Eye (tissue), 1 donor: ENCODE data around the gene ZNF516.
"Not testable (repeated sequence)": the region's sequence is repeated elsewhere in the genome, so short reads cannot be mapped to it uniquely, and the experiment has no call there.

ENCODE experiments used
- DNase-seq: peaks from one replicate; pipeline ENCODE4 v3.0.0-alpha.2; 2015

ZNF516 gene

GRCh38 chr18:76490670-76491472 lies 4.2 kb downstream of the ZNF516 start:
- peak; percentile 77 for DNase-seq

GRCh38 chr18:76490033-76490432 lies 5.0 kb downstream of the ZNF516 start:
- peak; percentile 52 for DNase-seq

DNA sequence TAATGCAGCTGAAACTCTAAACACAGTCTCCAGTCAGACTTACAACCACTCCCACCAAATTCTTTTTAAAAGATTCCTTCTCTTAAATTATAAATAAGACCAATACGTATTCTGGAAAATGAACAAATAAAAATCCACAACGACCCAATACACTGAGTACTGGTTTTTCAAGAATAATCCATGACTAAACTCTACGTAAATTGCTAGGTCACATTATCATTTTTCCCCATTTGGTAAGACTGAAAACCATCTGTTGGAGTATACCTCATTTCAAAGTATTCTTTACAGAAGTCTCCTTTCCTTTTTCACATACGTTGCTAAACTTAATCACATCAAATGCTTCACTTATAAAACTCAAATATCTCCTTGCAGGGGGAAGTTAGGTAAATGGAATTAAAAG lies 6.0 kb downstream of the ZNF516 start:
- peak; percentile 40 for DNase-seq

- DNase-seq: peak; percentile 33
Measured at GRCh38 chr18:76488190-76488589, 6.9 kb downstream of the ZNF516 start.

GRCh38 chr18:76487782-76488181 lies 7.3 kb downstream of the ZNF516 start:
- DNase-seq: peak; percentile 74

DNA sequence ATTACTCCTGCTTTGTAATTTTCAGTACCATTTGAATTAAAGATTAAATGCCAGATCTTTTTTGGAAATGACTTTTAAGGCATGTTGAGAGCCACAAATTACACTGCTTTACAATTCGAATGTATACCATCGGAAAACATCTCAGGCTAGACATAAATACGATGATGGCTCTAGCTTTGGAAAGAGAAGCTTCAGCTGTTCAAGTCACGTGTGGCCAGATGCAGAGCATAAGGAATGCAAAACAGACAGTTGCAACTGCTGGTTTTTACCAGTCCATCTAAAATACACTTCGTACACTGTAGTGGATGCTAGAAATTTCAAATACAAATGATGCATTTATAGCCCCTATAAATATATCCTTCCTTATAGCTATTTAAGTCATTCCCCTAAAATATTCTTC lies 8.0 kb downstream of the ZNF516 start:
- peak; percentile 53 for DNase-seq

DNA sequence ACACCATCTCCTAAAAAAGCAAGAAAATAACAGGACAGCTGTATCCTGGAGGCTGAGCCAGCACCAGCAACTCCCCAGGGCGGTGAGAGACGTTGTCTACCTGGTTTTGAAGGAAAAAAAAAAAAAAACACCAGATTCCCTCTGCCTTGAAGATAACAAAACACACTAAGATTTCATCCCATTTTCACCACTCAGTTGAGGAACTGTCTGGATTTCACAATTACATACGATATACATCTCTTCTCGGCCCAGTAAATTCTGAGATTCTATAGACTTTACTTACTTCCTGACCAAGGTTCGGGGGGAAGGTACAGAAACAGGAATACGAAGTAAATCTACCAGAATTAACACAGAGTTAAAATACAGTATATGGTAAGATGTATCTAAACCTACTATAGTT lies 8.5 kb downstream of the ZNF516 start:
- peak; percentile 18 for DNase-seq

DNA sequence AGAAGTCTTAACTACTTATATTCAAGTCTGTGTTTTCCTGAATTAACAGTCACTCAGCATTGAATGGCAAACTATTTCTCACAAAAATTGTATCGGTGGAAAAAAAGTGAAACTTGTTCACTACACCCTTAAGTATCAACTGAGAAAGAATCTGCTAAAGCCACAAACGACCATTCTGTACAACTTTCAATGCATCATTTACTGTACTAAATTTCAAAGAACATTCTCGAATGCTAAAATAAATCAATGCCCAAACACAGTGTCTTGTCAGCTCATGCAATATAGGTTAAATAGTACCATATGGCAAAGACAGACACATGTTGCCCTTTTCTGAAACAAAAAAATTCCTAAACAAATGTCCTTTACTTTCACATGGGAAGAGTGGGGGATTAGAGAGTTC lies 9.0 kb downstream of the ZNF516 start:
- peak; percentile 9 for DNase-seq

GRCh38 chr18:76484749-76485387 lies 10.2 kb downstream of the ZNF516 start:
- DNase-seq: no peak

GRCh38 chr18:76483780-76484179 lies 11.3 kb downstream of the ZNF516 start:
- DNase-seq: no peak

GRCh38 chr18:76482971-76483691 lies 11.9 kb downstream of the ZNF516 start:
- no peak for DNase-seq

DNA sequence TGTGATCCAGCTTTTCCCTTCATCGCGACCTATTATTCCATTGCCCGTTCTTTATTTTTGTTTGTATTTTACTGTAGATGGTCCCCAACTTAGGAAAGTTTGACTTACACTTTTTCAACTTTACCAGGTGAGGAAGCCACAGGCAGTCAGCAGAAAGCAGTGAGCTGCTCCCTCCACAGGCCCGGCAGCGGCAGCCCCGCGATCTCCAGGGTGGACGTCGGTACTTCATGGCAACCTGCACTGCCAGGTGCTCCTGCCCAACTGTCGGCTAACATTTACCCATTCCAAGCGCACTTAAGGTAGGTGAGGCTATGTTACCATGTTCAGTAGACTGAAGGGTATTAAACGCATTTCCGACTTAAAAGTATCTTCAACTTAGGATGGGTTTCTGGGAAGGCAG lies 12.8 kb downstream of the ZNF516 start:
- DNase-seq: no peak

DNA sequence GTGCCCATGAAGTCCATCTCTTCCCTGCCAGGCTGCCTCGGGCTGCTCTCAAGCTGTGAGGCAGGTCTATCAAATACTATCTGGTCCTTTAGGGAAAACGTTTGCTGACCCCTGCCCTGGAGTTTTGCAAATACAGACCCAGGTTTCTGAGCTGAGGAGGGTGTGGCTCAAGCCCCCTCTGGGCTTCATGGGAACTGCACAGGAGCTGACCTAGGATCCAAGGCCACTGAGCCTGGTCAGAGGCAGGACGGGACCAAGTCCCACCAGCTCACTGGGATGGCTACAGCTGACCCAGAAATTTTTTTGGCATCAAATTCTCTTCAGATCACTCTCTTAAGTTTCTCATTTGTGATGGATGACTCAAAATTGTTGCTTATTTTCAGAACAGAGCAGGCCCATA lies 14.1 kb downstream of the ZNF516 start:
- no peak for DNase-seq

DNA sequence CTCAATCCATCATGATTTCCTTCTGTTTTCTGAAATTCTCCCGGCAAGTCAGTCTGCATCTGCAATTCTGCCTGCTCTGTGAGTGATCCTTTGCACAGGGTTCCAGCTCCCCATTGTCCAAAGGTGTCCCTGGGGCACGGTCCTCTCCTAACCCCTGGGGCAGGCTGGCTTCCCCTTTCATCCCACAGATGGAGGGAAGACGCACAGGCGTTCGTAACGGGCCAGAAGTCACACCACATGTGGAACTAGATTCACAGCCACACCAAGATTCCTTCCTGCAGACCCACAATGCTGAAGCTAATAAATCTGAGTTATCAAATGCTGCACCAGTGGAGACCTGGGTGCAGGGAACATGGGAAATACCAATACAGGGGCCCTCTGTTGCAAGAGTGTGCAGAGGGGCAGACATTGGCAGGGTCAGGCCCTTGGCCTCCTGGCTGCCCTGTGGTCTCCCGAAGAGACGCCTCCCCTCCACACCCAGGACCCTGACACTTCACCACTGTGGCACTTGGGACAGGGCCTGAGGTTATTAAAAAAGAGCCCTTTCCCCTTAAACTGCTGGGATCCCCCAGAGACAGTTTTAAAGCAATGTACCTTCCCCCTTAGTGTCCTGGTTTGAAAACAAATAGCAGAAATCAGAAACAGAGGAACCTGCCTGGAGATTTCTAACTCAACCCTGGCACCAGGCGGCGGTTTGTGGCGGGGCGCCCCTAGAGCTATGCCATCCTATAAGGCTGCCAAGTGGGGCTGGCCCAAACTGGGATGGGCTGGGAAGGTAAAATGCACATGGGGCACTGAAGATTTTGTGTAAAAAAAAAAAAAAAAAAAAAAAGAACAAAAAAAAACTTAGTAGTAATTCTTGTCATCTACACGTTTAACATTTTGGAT lies 15.4 kb downstream of the ZNF516 start:
- no peak for DNase-seq

DNA sequence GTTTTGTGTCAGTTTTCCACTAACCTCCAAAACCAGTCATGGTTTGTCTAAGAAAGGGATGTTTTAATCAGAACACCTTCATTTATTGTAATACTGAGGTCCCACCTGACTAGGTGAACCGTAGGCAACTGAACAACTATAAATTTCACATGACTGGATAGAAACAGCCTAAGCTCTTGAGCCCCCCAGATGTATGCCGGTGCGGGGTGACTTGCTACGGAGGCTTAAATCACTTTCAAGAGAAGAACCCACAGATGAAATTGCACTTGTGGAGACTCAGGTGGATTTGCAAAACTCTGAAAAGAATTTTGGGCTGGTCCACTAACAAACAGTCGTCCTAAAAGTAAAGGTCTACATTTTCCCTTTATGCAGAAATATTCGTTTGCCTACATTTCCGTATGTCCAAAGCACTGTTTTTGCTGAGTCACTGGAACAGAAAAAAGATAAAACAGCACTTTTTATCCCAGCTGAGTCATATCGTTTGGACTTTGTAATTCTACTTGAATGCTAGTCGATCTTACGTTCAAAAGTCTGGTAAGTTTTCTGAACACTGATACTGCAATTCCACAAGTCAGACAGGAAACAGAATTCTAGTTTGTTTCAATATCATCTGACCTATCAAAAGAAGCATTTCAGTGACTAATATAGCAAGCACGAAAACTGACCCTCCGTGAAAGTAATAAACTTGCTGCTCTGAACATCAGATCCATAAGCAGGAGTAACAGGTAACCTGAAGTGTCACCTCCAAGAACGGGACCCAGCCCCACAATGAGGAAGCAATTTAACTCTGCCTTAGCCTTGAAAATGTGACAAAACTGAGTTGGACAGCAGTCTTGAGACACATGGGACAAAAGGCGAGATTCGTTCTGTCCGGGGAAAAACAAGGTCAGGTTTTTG lies 18.1 kb downstream of the ZNF516 start:
- DNase-seq: peak; percentile 38

GRCh38 chr18:76475450-76476194 lies 19.4 kb downstream of the ZNF516 start:
- DNase-seq: no peak

- DNase-seq: no peak
Measured at GRCh38 chr18:76474824-76475223, 20.2 kb downstream of the ZNF516 start.

DNA sequence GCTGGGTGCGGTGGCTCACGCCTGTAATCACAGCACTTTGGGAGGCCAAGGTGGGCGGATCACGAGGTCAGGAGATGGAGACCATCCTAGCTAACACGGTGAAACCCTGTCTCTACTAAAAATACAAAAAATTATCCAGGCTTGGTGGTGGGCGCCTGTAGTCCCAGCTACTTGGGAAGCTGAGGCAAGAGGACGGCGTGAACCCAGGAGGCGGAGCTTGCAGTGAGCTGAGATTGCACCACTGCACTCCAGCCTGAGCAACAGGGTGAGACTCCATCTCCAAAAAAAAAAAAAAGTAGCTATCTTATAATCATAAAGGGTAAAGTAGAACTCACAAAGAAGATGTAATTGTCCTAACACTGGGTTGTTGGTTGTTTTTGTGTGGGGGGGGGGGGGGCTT lies 21.5 kb downstream of the ZNF516 start:
- DNase-seq: not testable (repeated sequence)

DNA sequence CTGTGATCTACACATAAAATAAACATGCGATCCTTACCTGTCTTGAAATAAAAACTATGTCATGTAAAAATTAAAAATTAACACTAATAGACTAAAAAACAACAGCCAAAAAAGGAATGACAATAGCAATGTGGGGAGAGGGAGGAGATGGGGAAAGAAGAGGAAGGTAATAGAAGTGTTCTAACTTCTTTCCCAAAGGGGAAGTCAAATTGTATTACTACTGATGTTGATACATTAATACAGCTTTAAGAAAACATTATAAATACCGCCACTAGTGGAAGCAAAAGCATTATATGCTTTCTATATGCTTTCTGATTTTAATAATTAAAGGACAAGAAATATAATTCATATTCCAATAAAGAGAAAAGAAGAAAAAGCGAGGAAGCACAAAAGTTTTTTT lies 22.2 kb downstream of the ZNF516 start:
- DNase-seq: no peak

- DNase-seq: no peak
Measured at GRCh38 chr18:76471593-76471992, 23.4 kb downstream of the ZNF516 start.
